DOHH2 (cell line): ENCODE measurements around the gene REC8.

Experiments used
- H3F3A ChIP-seq: fragments of 200-600 bp; sonication (generic), shearing (Covaris generic); 2 replicates; pipeline ENCODE4 v1.6.0; 2016; ENCODE audit warnings: antibody characterized with exemption, mild to moderate bottlenecking; ENCODE audit not compliant: control insufficient read depth, insufficient read depth
- H3K27ac ChIP-seq: fragments of 200-600 bp; sonication (generic); 2 replicates; pipeline ENCODE4 v1.5.1; 2014; ENCODE audit warnings: low read depth, mild to moderate bottlenecking, low read length, moderate library complexity
- H3K27me3 ChIP-seq: fragments of 200-600 bp; sonication (generic); 2 replicates; pipeline ENCODE4 v1.6.1; 2014; ENCODE audit warnings: mild to moderate bottlenecking, low read length, mixed read lengths; ENCODE audit not compliant: control insufficient read depth
- H3K36me3 ChIP-seq: fragments of 200-600 bp; sonication (generic); 2 replicates; pipeline ENCODE4 v1.6.1; 2014; ENCODE audit warnings: mild to moderate bottlenecking, low read length, moderate library complexity, mixed read lengths; ENCODE audit not compliant: control insufficient read depth
- H3K4me1 ChIP-seq: fragments of 200-600 bp; sonication (generic); 2 replicates; pipeline ENCODE4 v1.6.1; 2014; ENCODE audit warnings: mild to moderate bottlenecking, low read length, mixed read lengths; ENCODE audit not compliant: control insufficient read depth
- H3K4me2 ChIP-seq: fragments of 200-600 bp; sonication (generic); 2 replicates; pipeline ENCODE4 v1.6.0; 2014; ENCODE audit warnings: mild to moderate bottlenecking, low read length, moderate library complexity
- H3K4me3 ChIP-seq: fragments of 200-600 bp; sonication (generic); 2 replicates; pipeline ENCODE4 v1.5.1; 2014; ENCODE audit warnings: mild to moderate bottlenecking, low read length, mixed read lengths
- H3K79me2 ChIP-seq: fragments of 200-600 bp; sonication (generic); 2 replicates; pipeline ENCODE4 v1.6.1; 2014; ENCODE audit warnings: mild to moderate bottlenecking, low read length, mixed read lengths; ENCODE audit not compliant: control insufficient read depth
- H3K9me2 ChIP-seq: fragments of 200-600 bp; sonication (generic); replicated peaks from 2 replicates; pipeline ENCODE4 v1.6.1; 2014; ENCODE audit warnings: mild to moderate bottlenecking, low read length, mixed read lengths; ENCODE audit not compliant: control insufficient read depth
- H3K9me3 ChIP-seq: fragments of 200-600 bp; sonication (generic); 2 replicates; pipeline ENCODE4 v1.6.1; 2014; ENCODE audit warnings: antibody characterized with exemption, low read length, mixed read lengths; ENCODE audit not compliant: control insufficient read depth, insufficient read depth
- H4K20me1 ChIP-seq: fragments of 200-600 bp; sonication (generic); 2 replicates; pipeline ENCODE4 v1.6.0; 2014; ENCODE audit warnings: low read depth, mild to moderate bottlenecking, antibody characterized with exemption, low read length, moderate library complexity; ENCODE audit not compliant: control insufficient read depth, insufficient read depth
- CTCF ChIP-seq: fragments of 200-600 bp; sonication (generic); IDR thresholded peaks from one replicate; pipeline ENCODE4 v1.5.1; 2014; ENCODE audit warnings: antibody characterized with exemption, mild to moderate bottlenecking, low read depth, low read length; ENCODE audit not compliant: poor library complexity, severe bottlenecking
- EZH2phosphoT487 ChIP-seq: fragments of 200-600 bp; sonication (generic); IDR thresholded peaks from 2 replicates; pipeline ENCODE4 v1.6.1; 2017; ENCODE audit warnings: borderline replicate concordance, mild to moderate bottlenecking, antibody characterized with exemption, low read length, moderate library complexity, mixed read lengths

REC8 gene

GRCh38 chr14:24129410-24129998 is 42.4 kb upstream of the REC8 start:
- no peak overlapping the region for H3K4me3 ChIP-seq
- H4K20me1 ChIP-seq = no peaks in the 10 kb centered on the region
- peaks cover 11% of the 10 kb centered on the region for H3F3A ChIP-seq
- TF ChIP-seq EZH2phosphoT487 (no peak), CTCF (no peak)
- H3K4me1 ChIP-seq = peaks cover 15% of the 10 kb centered on the region
- no peak overlapping the region for H3K27ac ChIP-seq
- no peaks in the 10 kb centered on the region for H3K27me3 ChIP-seq
- no peak overlapping the region for H3K4me2 ChIP-seq
- no peaks in the 10 kb centered on the region for H3K9me2 ChIP-seq
- H3K36me3 ChIP-seq = no peaks in the 10 kb centered on the region
- no peaks in the 10 kb centered on the region for H3K9me3 ChIP-seq
- H3K79me2 ChIP-seq = no peaks in the 10 kb centered on the region

- no peaks in the 10 kb centered on the region for H3K36me3 ChIP-seq
These were observed 41.5 kb upstream of the REC8 start, which contains the start of gene FITM1 for GRCh38 chr14:24130380-24130716. Gene FITM1, plus strand, starts transcription at chr14:24130659. Its CDS starts 905 bp downstream, at chr14:24131564.

GRCh38 chr14:24130717-24131548 is 40.9 kb upstream of the REC8 start:
- no peaks in the 10 kb centered on the region for H3K9me3 ChIP-seq
- no peaks in the 10 kb centered on the region for H3K79me2 ChIP-seq
- peaks cover 11% of the 10 kb centered on the region for H3F3A ChIP-seq
- H3K9me2 ChIP-seq = no peaks in the 10 kb centered on the region
- no peak overlapping the region for H3K27ac ChIP-seq
- H3K4me3 ChIP-seq = no peak overlapping the region
- no peaks in the 10 kb centered on the region for H3K36me3 ChIP-seq
- TF ChIP-seq CTCF (no peak), EZH2phosphoT487 (no peak)
- no peak overlapping the region for H3K4me2 ChIP-seq
- H4K20me1 ChIP-seq = no peaks in the 10 kb centered on the region
- H3K27me3 ChIP-seq = no peaks in the 10 kb centered on the region
- H3K4me1 ChIP-seq = peaks cover 24% of the 10 kb centered on the region

More at GRCh38 chr14:24130380-24130716, 41.5 kb upstream of the REC8 start, which contains the start of gene FITM1:
- Histone ChIP-seq H3K27me3 (no peaks in the 10 kb centered on the region), H3K79me2 (no peaks in the 10 kb centered on the region), H3F3A (peaks cover 11% of the 10 kb centered on the region), H3K4me2 (no peak within 1 kb of the TSS), H3K27ac (no peak within 1 kb of the TSS), H3K4me3 (no peak within 1 kb of the TSS), H3K9me2 (no peaks in the 10 kb centered on the region), H4K20me1 (no peaks in the 10 kb centered on the region), H3K4me1 (peaks cover 20% of the 10 kb centered on the region), H3K9me3 (no peaks in the 10 kb centered on the region)
- TF ChIP-seq EZH2phosphoT487 (no peak), CTCF (no peak)
